OCI-LY1 (cell line): Measurements from ENCODE around the gene SDC4.

Source experiments
- EZH2 ChIP-seq: fragments of 200-600 bp; sonication (generic), shearing (Covaris generic); IDR thresholded peaks from 2 replicates; pipeline ENCODE4 v1.8.0; 2017; ENCODE audit warnings: borderline replicate concordance, mixed run types, mild to moderate bottlenecking, antibody characterized with exemption, low read length, moderate library complexity, mixed read lengths
- TF ChIP-seq, protein P1 (sequence below): fragments of 200-600 bp; sonication (generic), shearing (Covaris generic); IDR thresholded peaks from 2 replicates; pipeline ENCODE4 v1.5.1; 2017; ENCODE audit warnings: mild to moderate bottlenecking, antibody characterized with exemption, low read length, moderate library complexity, mixed read lengths

DNA sequence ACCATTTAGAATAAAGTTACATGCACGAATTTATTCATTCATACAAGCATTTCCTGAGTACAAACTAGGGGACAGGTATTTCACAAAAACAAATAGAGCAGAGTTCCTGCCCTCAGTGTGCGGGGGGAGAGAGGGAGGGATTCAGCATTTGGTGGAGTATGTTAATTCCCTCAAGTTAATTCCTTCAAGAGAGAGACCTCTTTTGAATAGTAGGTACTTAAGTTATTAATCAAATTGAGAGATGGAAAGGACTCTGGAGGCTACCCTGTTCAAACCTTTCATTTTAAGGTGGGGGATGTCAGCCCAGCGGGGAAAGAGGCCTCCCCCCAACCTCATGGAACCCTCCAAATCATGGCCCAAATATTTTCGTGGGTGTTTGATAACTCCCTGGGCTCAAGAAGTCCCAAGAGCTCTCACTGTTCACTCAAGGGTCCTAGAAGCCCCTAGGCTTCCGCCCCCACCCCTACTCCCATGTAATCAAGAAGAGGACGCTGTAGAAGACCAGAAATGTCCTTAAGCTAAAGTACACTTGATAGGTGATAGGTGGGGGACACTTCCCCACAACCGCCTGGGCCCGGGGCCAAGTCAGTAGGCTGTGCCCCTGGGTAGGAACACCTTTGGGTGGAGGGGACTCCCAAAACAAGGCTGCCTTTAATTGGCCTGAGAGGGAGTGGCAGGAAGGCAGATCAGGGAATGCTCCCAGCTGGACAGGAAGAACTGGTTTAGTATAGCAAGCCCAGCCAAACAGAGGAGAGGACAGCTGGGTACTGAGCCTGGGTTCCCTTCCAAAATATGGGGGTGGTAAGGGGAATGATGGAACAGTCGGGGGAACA, 2.9 kb downstream of the SDC4 start:
- TF ChIP-seq, protein P1, sequence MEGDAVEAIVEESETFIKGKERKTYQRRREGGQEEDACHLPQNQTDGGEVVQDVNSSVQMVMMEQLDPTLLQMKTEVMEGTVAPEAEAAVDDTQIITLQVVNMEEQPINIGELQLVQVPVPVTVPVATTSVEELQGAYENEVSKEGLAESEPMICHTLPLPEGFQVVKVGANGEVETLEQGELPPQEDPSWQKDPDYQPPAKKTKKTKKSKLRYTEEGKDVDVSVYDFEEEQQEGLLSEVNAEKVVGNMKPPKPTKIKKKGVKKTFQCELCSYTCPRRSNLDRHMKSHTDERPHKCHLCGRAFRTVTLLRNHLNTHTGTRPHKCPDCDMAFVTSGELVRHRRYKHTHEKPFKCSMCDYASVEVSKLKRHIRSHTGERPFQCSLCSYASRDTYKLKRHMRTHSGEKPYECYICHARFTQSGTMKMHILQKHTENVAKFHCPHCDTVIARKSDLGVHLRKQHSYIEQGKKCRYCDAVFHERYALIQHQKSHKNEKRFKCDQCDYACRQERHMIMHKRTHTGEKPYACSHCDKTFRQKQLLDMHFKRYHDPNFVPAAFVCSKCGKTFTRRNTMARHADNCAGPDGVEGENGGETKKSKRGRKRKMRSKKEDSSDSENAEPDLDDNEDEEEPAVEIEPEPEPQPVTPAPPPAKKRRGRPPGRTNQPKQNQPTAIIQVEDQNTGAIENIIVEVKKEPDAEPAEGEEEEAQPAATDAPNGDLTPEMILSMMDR: no peak
- TF ChIP-seq EZH2: no peak
